Measurements from ENCODE around the gene AMH.

Gene AMH

GRCh38 chr19:2255112-2255845, 6.2 kb downstream of the AMH start:
- no peak overlapping the region for H3K4me3 ChIP-seq (ENCODE audit: low read length in 2 of 2)
- H3K9me3 ChIP-seq (ENCODE audit: control insufficient read depth in 2 of 2, low read length in 2 of 2) = no peaks in the 10 kb centered on the region
- H3K4me1 ChIP-seq (ENCODE audit: control insufficient read depth in 2 of 2, insufficient read depth in 2 of 2, low read length in 2 of 2) = peaks cover 11 to 12% of the 10 kb centered on the region in 2 donors
- H3K27ac ChIP-seq (ENCODE audit: low read depth in 2 of 2, low read length in 2 of 2) = no peak overlapping the region
- peaks cover 20 to 31% of the 10 kb centered on the region in 2 donors for H3K27me3 ChIP-seq (ENCODE audit: control insufficient read depth in 2 of 2, insufficient read depth in 2 of 2, low read length in 2 of 2)
- no peak overlapping the region for H3K9ac ChIP-seq (ENCODE audit: low read depth in 1 of 2, low read length in 2 of 2)
- H3K36me3 ChIP-seq (ENCODE audit: control insufficient read depth in 2 of 2, insufficient read depth in 2 of 2, low read length in 2 of 2) = no peaks in the 10 kb centered on the region

- no peaks in the 10 kb centered on the region for H3K9me3 ChIP-seq (ENCODE audit: control insufficient read depth in 2 of 2, low read length in 2 of 2)
- peaks cover 10 to 13% of the 10 kb centered on the region in 2 donors for H3K4me1 ChIP-seq (ENCODE audit: control insufficient read depth in 2 of 2, insufficient read depth in 2 of 2, low read length in 2 of 2)
- peak within 1 kb of the TSS in 1 of 2 donors; percentile 13 for H3K4me3 ChIP-seq (ENCODE audit: low read length in 2 of 2)
- H3K36me3 ChIP-seq (ENCODE audit: control insufficient read depth in 2 of 2, insufficient read depth in 2 of 2, low read length in 2 of 2) = no peaks in the 10 kb centered on the region
- H3K27me3 ChIP-seq (ENCODE audit: control insufficient read depth in 2 of 2, insufficient read depth in 2 of 2, low read length in 2 of 2) = peaks cover 20 to 25% of the 10 kb centered on the region in 2 donors
- H3K9ac ChIP-seq (ENCODE audit: low read depth in 1 of 2, low read length in 2 of 2) = no peak within 1 kb of the TSS
- no peak within 1 kb of the TSS for H3K27ac ChIP-seq (ENCODE audit: low read depth in 2 of 2, low read length in 2 of 2)
Observed at GRCh38 chr19:2255982-2256685, 7.0 kb downstream of the AMH start, which contains the start of gene JSRP1. JSRP1 (minus strand) TSS chr19:2256417; CDS start chr19:2255314, 1,103 bp downstream.

- Histone ChIP-seq H3K27ac (ENCODE audit: low read depth in 2 of 2, low read length in 2 of 2) (no peak overlapping the region), H3K9ac (ENCODE audit: low read depth in 1 of 2, low read length in 2 of 2) (no peak overlapping the region), H3K36me3 (ENCODE audit: control insufficient read depth in 2 of 2, insufficient read depth in 2 of 2, low read length in 2 of 2) (no peaks in the 10 kb centered on the region), H3K9me3 (ENCODE audit: control insufficient read depth in 2 of 2, low read length in 2 of 2) (no peaks in the 10 kb centered on the region), H3K27me3 (ENCODE audit: control insufficient read depth in 2 of 2, insufficient read depth in 2 of 2, low read length in 2 of 2) (no peaks in the 10 kb centered on the region), H3K4me3 (ENCODE audit: low read length in 2 of 2) (no peak overlapping the region), H3K4me1 (ENCODE audit: control insufficient read depth in 2 of 2, insufficient read depth in 2 of 2, low read length in 2 of 2) (peaks cover 0 to 5% of the 10 kb centered on the region in 2 donors)
Observed at GRCh38 chr19:2259336-2259735, 10.2 kb downstream of the AMH start.

- Histone ChIP-seq H3K9ac (ENCODE audit: low read depth in 1 of 2, low read length in 2 of 2) (peak overlapping the region in 1 of 2 donors; percentile 24), H3K4me1 (ENCODE audit: control insufficient read depth in 2 of 2, insufficient read depth in 2 of 2, low read length in 2 of 2) (peaks cover 0 to 5% of the 10 kb centered on the region in 2 donors), H3K27ac (ENCODE audit: low read depth in 2 of 2, low read length in 2 of 2) (peak overlapping the region; percentile 54 to 72), H3K4me3 (ENCODE audit: low read length in 2 of 2) (peak overlapping the region; percentile 40 to 41), H3K9me3 (ENCODE audit: control insufficient read depth in 2 of 2, low read length in 2 of 2) (no peaks in the 10 kb centered on the region), H3K27me3 (ENCODE audit: control insufficient read depth in 2 of 2, insufficient read depth in 2 of 2, low read length in 2 of 2) (no peaks in the 10 kb centered on the region), H3K36me3 (ENCODE audit: control insufficient read depth in 2 of 2, insufficient read depth in 2 of 2, low read length in 2 of 2) (no peaks in the 10 kb centered on the region)
Observed at GRCh38 chr19:2260341-2260805, 11.2 kb downstream of the AMH start.

- Histone ChIP-seq H3K9ac (ENCODE audit: low read depth in 1 of 2, low read length in 2 of 2) (no peak overlapping the region), H3K27ac (ENCODE audit: low read depth in 2 of 2, low read length in 2 of 2) (peak overlapping the region; percentile 48 to 59), H3K4me1 (ENCODE audit: control insufficient read depth in 2 of 2, insufficient read depth in 2 of 2, low read length in 2 of 2) (peaks cover 6 to 9% of the 10 kb centered on the region in 2 donors), H3K9me3 (ENCODE audit: control insufficient read depth in 2 of 2, low read length in 2 of 2) (no peaks in the 10 kb centered on the region), H3K4me3 (ENCODE audit: low read length in 2 of 2) (no peak overlapping the region), H3K27me3 (ENCODE audit: control insufficient read depth in 2 of 2, insufficient read depth in 2 of 2, low read length in 2 of 2) (no peaks in the 10 kb centered on the region), H3K36me3 (ENCODE audit: control insufficient read depth in 2 of 2, insufficient read depth in 2 of 2, low read length in 2 of 2) (no peaks in the 10 kb centered on the region)
Observed at GRCh38 chr19:2261438-2262172, 12.5 kb downstream of the AMH start.

- no peak overlapping the region for H3K4me3 ChIP-seq (ENCODE audit: low read length in 2 of 2)
- no peaks in the 10 kb centered on the region for H3K9me3 ChIP-seq (ENCODE audit: control insufficient read depth in 2 of 2, low read length in 2 of 2)
- peak overlapping the region; percentile 51 to 52 for H3K27ac ChIP-seq (ENCODE audit: low read depth in 2 of 2, low read length in 2 of 2)
- H3K9ac ChIP-seq (ENCODE audit: low read depth in 1 of 2, low read length in 2 of 2) = peak overlapping the region in 1 of 2 donors; percentile 36
- peaks cover 0 to 1% of the 10 kb centered on the region in 2 donors for H3K36me3 ChIP-seq (ENCODE audit: control insufficient read depth in 2 of 2, insufficient read depth in 2 of 2, low read length in 2 of 2)
- peaks cover 15 to 21% of the 10 kb centered on the region in 2 donors for H3K4me1 ChIP-seq (ENCODE audit: control insufficient read depth in 2 of 2, insufficient read depth in 2 of 2, low read length in 2 of 2)
- no peaks in the 10 kb centered on the region for H3K27me3 ChIP-seq (ENCODE audit: control insufficient read depth in 2 of 2, insufficient read depth in 2 of 2, low read length in 2 of 2)
Observed at GRCh38 chr19:2266183-2266993, 17.3 kb downstream of the AMH start.

GRCh38 chr19:2268480-2268830, 19.3 kb downstream of the AMH start:
- Histone ChIP-seq H3K27ac (ENCODE audit: low read depth in 2 of 2, low read length in 2 of 2) (no peak overlapping the region), H3K36me3 (ENCODE audit: control insufficient read depth in 2 of 2, insufficient read depth in 2 of 2, low read length in 2 of 2) (peaks cover 11 to 14% of the 10 kb centered on the region in 2 donors), H3K9me3 (ENCODE audit: control insufficient read depth in 2 of 2, low read length in 2 of 2) (no peaks in the 10 kb centered on the region), H3K27me3 (ENCODE audit: control insufficient read depth in 2 of 2, insufficient read depth in 2 of 2, low read length in 2 of 2) (no peaks in the 10 kb centered on the region), H3K4me1 (ENCODE audit: control insufficient read depth in 2 of 2, insufficient read depth in 2 of 2, low read length in 2 of 2) (peaks cover 32 to 34% of the 10 kb centered on the region in 2 donors), H3K4me3 (ENCODE audit: low read length in 2 of 2) (peak overlapping the region; percentile 81), H3K9ac (ENCODE audit: low read depth in 1 of 2, low read length in 2 of 2) (no peak overlapping the region)

GRCh38 chr19:2268861-2269243, 19.7 kb downstream of the AMH start:
- peak overlapping the region; percentile 81 for H3K4me3 ChIP-seq (ENCODE audit: low read length in 2 of 2)
- H3K27me3 ChIP-seq (ENCODE audit: control insufficient read depth in 2 of 2, insufficient read depth in 2 of 2, low read length in 2 of 2) = no peaks in the 10 kb centered on the region
- peaks cover 11 to 14% of the 10 kb centered on the region in 2 donors for H3K36me3 ChIP-seq (ENCODE audit: control insufficient read depth in 2 of 2, insufficient read depth in 2 of 2, low read length in 2 of 2)
- H3K9ac ChIP-seq (ENCODE audit: low read depth in 1 of 2, low read length in 2 of 2) = peak overlapping the region; percentile 70 to 72
- peaks cover 34 to 38% of the 10 kb centered on the region in 2 donors for H3K4me1 ChIP-seq (ENCODE audit: control insufficient read depth in 2 of 2, insufficient read depth in 2 of 2, low read length in 2 of 2)
- no peaks in the 10 kb centered on the region for H3K9me3 ChIP-seq (ENCODE audit: control insufficient read depth in 2 of 2, low read length in 2 of 2)
- peak overlapping the region; percentile 54 to 67 for H3K27ac ChIP-seq (ENCODE audit: low read depth in 2 of 2, low read length in 2 of 2)

All from mucosa of rectum (tissue), 2 donors.